K562 (cell line): ENCODE measurements around the gene CNTN6. TPM values are rescaled to one million over a fixed set of nuclear protein-coding genes. Genes with fewer than 3 reads are reported as not detected.

Source experiments
- ATAC-seq: fragments of 200-7000 bp; cut with Tn5 transposase; 3 replicates; pipeline ENCODE4 v1.9.1; 2020; ENCODE audit warnings: moderate library complexity
- BruUV-seq: library from RNA; stranded (reverse); fragments of 400-500 nt; replicated peaks from 2 replicates; lab custom pipeline; 2021; lab: Mats Ljungman, UMichigan
- CTCF ChIA-PET: fragments of 300-600 bp; formaldehyde crosslinking; extraction: SDS; loops from one replicate; lab custom pipeline; 2021; ENCODE audit warnings: low intra/inter-chr PET ratio; lab: Yijun Ruan, JAX
- POLR2A ChIA-PET: fragments of 300-600, 350-650 bp; sonication (Branson Sonifier 250); formaldehyde crosslinking; extraction: SDS; loops from one replicate; lab custom pipeline; 2021; ENCODE audit warnings: antibody characterized with exemption, inconsistent platforms; lab: Yijun Ruan, JAX
- DNase-seq, 4 experiments: peaks; one replicate each; pipeline versions ENCODE4 v3.0.0 to v3.0.0-alpha.2; 2011 to 2018; ENCODE audit warnings: low spot score in 3 of 4, mixed read lengths in 3 of 4; ENCODE audit errors: extremely low read depth in 1 of 4
- FAIRE-seq: peaks from 2 replicates; lab custom pipeline; 2011; peaks lifted over from hg19 to GRCh38; lab: Jason Lieb, UNC
- H2AFZ ChIP-seq: 2 replicates; pipeline ENCODE4 v1.6.0; 2011; ENCODE audit warnings: low read depth, low read length, control low read depth, inconsistent platforms
- H3K27ac ChIP-seq: fragments of 200-600 bp; 3 replicates; pipeline ENCODE4 v1.8.0; 2011; ENCODE audit warnings: low read depth, mild to moderate bottlenecking, control low read depth, inconsistent platforms, low read length, moderate library complexity, mixed read lengths; ENCODE audit errors: extremely low read depth
- H3K27me3 ChIP-seq, 2 experiments: fragments of 300-600 bp in 1 of 2; 2 replicates in 1 of 2; 3 replicates in 1 of 2; pipeline versions ENCODE4 v1.6.0 to v1.8.0; 2011; ENCODE audit warnings: inconsistent platforms in 2 of 2, low read length in 2 of 2, mild to moderate bottlenecking in 1 of 2, mixed read lengths in 1 of 2, moderate library complexity in 1 of 2; ENCODE audit not compliant: control insufficient read depth in 2 of 2, insufficient read depth in 2 of 2
- H3K36me3 ChIP-seq: fragments of 300-600 bp; 3 replicates; pipeline ENCODE4 v1.8.0; 2011; ENCODE audit warnings: mild to moderate bottlenecking, low read length, inconsistent platforms; ENCODE audit not compliant: control insufficient read depth, insufficient read depth
- H3K4me1 ChIP-seq, 2 experiments: fragments of 200-600 bp in 1 of 2; replicated peaks in 1 of 2; 2 replicates in 1 of 2; 3 replicates in 1 of 2; pipeline versions ENCODE4 v1.5.1 to v1.8.0; 2011; ENCODE audit warnings: inconsistent platforms in 2 of 2, low read length in 2 of 2, mild to moderate bottlenecking in 1 of 2, mixed read lengths in 1 of 2, moderate library complexity in 1 of 2; ENCODE audit not compliant: control insufficient read depth in 2 of 2, insufficient read depth in 2 of 2
- H3K4me2 ChIP-seq: 2 replicates; pipeline ENCODE4 v1.6.1; 2011; ENCODE audit warnings: low read length, control low read depth, inconsistent platforms, mixed read lengths; ENCODE audit not compliant: insufficient read depth
- H3K4me3 ChIP-seq: fragments of 200-600 bp; sonication (generic), shearing (Covaris generic); 2 replicates; pipeline ENCODE4 v1.5.1; 2016; ENCODE audit warnings: control low read depth, inconsistent platforms
- H3K79me2 ChIP-seq: fragments of 200-600 bp; 3 replicates; pipeline ENCODE4 v1.8.0; 2011; ENCODE audit warnings: low read length, inconsistent platforms; ENCODE audit not compliant: control insufficient read depth, insufficient read depth
- H3K9ac ChIP-seq, 2 experiments: 2 replicates each; pipeline versions ENCODE4 v1.6.0 to v1.6.1; 2011; ENCODE audit warnings: low read depth in 2 of 2, low read length in 2 of 2, control low read depth in 1 of 2, inconsistent platforms in 1 of 2, mild to moderate bottlenecking in 1 of 2, mixed read lengths in 1 of 2; ENCODE audit not compliant: insufficient read depth in 1 of 2
- H3K9me1 ChIP-seq: one replicate; pipeline ENCODE4 v1.6.0; 2011; ENCODE audit warnings: inconsistent platforms, mild to moderate bottlenecking, low read length, moderate library complexity; ENCODE audit not compliant: control insufficient read depth, insufficient read depth
- H3K9me3 ChIP-seq: replicated peaks from 2 replicates; pipeline ENCODE4 v1.5.1; 2011; ENCODE audit warnings: low read depth, low read length, inconsistent platforms; ENCODE audit not compliant: control insufficient read depth, insufficient read depth
- H4K20me1 ChIP-seq: replicated peaks from 2 replicates; pipeline ENCODE4 v1.6.1; 2011; ENCODE audit warnings: low read length, inconsistent platforms, mixed read lengths; ENCODE audit not compliant: control insufficient read depth, insufficient read depth
- BCL6 ChIP-seq: fragments of 250-450 bp; sonication (Bioruptor Pico); IDR thresholded peaks from 2 replicates; pipeline ENCODE4 v1.4.0; 2020
- CHD2 ChIP-seq: IDR thresholded peaks from 2 replicates; pipeline ENCODE4 v1.6.1; 2011; ENCODE audit warnings: low read depth, low read length
- HDAC1 ChIP-seq, 2 experiments: fragments of 450-650 bp; IDR thresholded peaks; 2 replicates each; pipeline ENCODE4 v1.6.1; 2016 to 2017; ENCODE audit warnings: inconsistent platforms in 1 of 2, mild to moderate bottlenecking in 1 of 2, moderate library complexity in 1 of 2
- JUNB ChIP-seq: fragments of 450-650 bp; formaldehyde crosslinking; conservative IDR thresholded peaks from 2 replicates; pipeline ENCODE4 v1.4.0; 2020; ENCODE audit warnings: mild to moderate bottlenecking
- MCM3 ChIP-seq: fragments of 450-650 bp; IDR thresholded peaks from 2 replicates; pipeline ENCODE4 v1.6.1; 2016
- MECOM ChIP-seq: fragments of 250-450 bp; sonication (Bioruptor Pico); IDR thresholded peaks from 2 replicates; pipeline ENCODE4 v1.8.0; 2022; ENCODE audit warnings: inconsistent platforms
- MEIS2 ChIP-seq: fragments of 450-650 bp; IDR thresholded peaks from 2 replicates; pipeline ENCODE4 v1.6.1; 2014; ENCODE audit warnings: mild to moderate bottlenecking; ENCODE audit not compliant: partially characterized antibody
- NFRKB ChIP-seq: fragments of 450-650 bp; IDR thresholded peaks from 2 replicates; pipeline ENCODE4 v1.6.1; 2016; ENCODE audit warnings: low read depth
- NR2C2 ChIP-seq, 2 experiments: fragments of 200-800 bp in 1 of 2; sonication (Bioruptor generic) in 1 of 2; sonication (generic) in 1 of 2; formaldehyde crosslinking in 1 of 2; IDR thresholded peaks; 2 replicates each; pipeline versions ENCODE4 v1.6.1 to v1.8.0; 2016 to 2022; ENCODE audit warnings: mild to moderate bottlenecking in 1 of 2, missing compliant biosample characterization in 1 of 2, missing genetic modification characterization in 1 of 2, missing genetic modification reagents in 1 of 2
- PCBP1 ChIP-seq: fragments of 200-400 bp; formaldehyde crosslinking; IDR thresholded peaks from 2 replicates; pipeline ENCODE4 v1.6.1; 2018; ENCODE audit warnings: mild to moderate bottlenecking, low read depth, low read length; ENCODE audit not compliant: poor library complexity, severe bottlenecking
- POLR2AphosphoS5 ChIP-seq: IDR thresholded peaks from 2 replicates; pipeline ENCODE4 v1.6.1; 2011; ENCODE audit warnings: mild to moderate bottlenecking, low read depth, low read length, moderate library complexity; ENCODE audit not compliant: control insufficient read depth, insufficient read depth
- POLR3G ChIP-seq: IDR thresholded peaks from 2 replicates; pipeline ENCODE4 v1.6.1; 2011; ENCODE audit not compliant: insufficient read length, insufficient replicate concordance; ENCODE audit errors: extremely low read depth
- RAD21 ChIP-seq, 2 experiments: fragments of 250-450 bp in 1 of 2; fragments of 450-650 bp in 1 of 2; sonication (Bioruptor Pico) in 1 of 2; formaldehyde crosslinking in 1 of 2; IDR thresholded peaks in 1 of 2; conservative IDR thresholded peaks in 1 of 2; 2 replicates each; pipeline versions ENCODE4 v1.4.0 to v1.8.0; 2020 to 2022; ENCODE audit warnings: mild to moderate bottlenecking in 2 of 2, moderate library complexity in 1 of 2
- SIN3B ChIP-seq: fragments of 450-650 bp; IDR thresholded peaks from 2 replicates; pipeline ENCODE4 v1.6.1; 2017; ENCODE audit warnings: low read depth, mild to moderate bottlenecking, moderate library complexity
- ZNF143 ChIP-seq: sonication (generic); formaldehyde crosslinking; IDR thresholded peaks from 2 replicates; pipeline ENCODE4 v1.9.0; 2022; ENCODE audit warnings: mild to moderate bottlenecking, missing genetic modification reagents
- ZNF445 ChIP-seq: fragments of 250-450 bp; sonication (Bioruptor Pico); IDR thresholded peaks from 2 replicates; pipeline ENCODE4 v1.4.0; 2020; ENCODE audit warnings: low read depth, mild to moderate bottlenecking, moderate library complexity
- WGBS: fragments of 100-300 bp; shearing (Covaris generic); methylation state at CpG from one replicate; pipeline ENCODE4 v1.1.6; 2016; ENCODE audit warnings: low coverage, mixed read lengths; ENCODE audit not compliant: insufficient coverage; ENCODE audit errors: missing lambda C conversion rate; 5-methylcytosine and 5-hydroxymethylcytosine counted together
- in situ Hi-C: fragments of 300-500 bp; cut with MboI; formaldehyde crosslinking; loops from 4 replicates; pipeline ENCODE4 v1.15.0; 2018; ENCODE audit warnings: inconsistent platforms, mixed read lengths
- intact Hi-C: fragments of 100-400 bp; cut with micrococcal nuclease; formaldehyde crosslinking; loops from 2 replicates; pipeline ENCODE4 v1.14.2; 2022
- polyA plus RNA-seq, 8 experiments: library from polyadenylated mRNA; depleted of rRNA in 4 of 8; stranded (reverse) in 5 of 8; unstranded in 3 of 8; fragments of >200 nt; fragmentation: Nextera tagmentation in 2 of 8; fragmentation: Illumina TruSeq in 1 of 8; extraction: Ambion mirVana in 2 of 8; extraction: Trizol in 1 of 8; gene quantifications; 2 replicates each; pipeline versions ENCODE4 v1.2.1 to v1.2.3, GENCODE V29; 2011 to 2014; ENCODE audit warnings: inconsistent platforms in 1 of 8, missing spikeins in 1 of 8
- total RNA-seq, 7 experiments: library from RNA; depleted of rRNA in 6 of 7; stranded (reverse); fragments of >200 nt in 6 of 7; fragmentation: Illumina TruSeq in 2 of 7; extraction: Trizol in 2 of 7; gene quantifications; 2 replicates each; pipeline versions ENCODE4 v1.2.1 to v1.2.3, GENCODE V29; 2011 to 2021; ENCODE audit warnings: low replicate concordance in 1 of 7
- TF ChIP-seq, protein P1 (sequence below), 2 experiments: fragments of 450-650 bp; conservative IDR thresholded peaks; 2 replicates each; pipeline ENCODE4 v1.6.1; 2017; ENCODE audit warnings: mild to moderate bottlenecking in 2 of 2, moderate library complexity in 2 of 2
- TF ChIP-seq, protein P2 (sequence below): fragments of 250-450 bp; sonication (Bioruptor Pico); IDR thresholded peaks from 2 replicates; pipeline ENCODE4 v1.8.0; 2021; ENCODE audit warnings: mild to moderate bottlenecking, moderate library complexity

Gene CNTN6
- total and polyA plus RNA-seq, 9 of the 15 experiments (the other 6 are each of a cell fraction or from before 2014, with no cell fraction given), result not detected

DNA sequence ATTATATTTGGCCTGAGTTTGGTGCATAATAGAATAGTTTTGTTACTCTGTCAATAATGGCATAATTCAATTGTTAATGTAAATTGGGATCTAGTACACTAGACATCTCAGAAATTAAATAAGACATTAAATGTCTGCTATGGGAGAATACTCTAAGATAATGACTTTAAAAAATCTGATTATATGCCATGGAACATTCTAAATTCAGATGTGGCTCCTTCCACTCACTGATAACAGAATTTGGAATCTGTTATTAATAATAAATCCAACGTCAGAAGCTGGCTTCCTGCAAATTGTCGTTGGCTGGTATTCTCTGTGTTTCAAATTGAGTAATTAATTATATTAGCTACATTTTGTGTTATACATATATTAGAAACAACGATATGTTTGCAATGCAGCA, 258.1 kb downstream of the CNTN6 start:
- Histone ChIP-seq H4K20me1 (no peaks in the 10 kb centered on the region), H3K9ac (no peak overlapping the region), H3K9me1 (no peaks in the 10 kb centered on the region), H3K27ac (no peak overlapping the region), H3K27me3 (no peaks in the 10 kb centered on the region), H3K4me2 (no peak overlapping the region), H3K4me1 (no peaks in the 10 kb centered on the region), H2AFZ (no peak overlapping the region), H3K9me3 (no peaks in the 10 kb centered on the region; the same call in 1 of the 2 replicates), H3K36me3 (no peaks in the 10 kb centered on the region), H3K79me2 (no peaks in the 10 kb centered on the region), H3K4me3 (no peak overlapping the region)
- intact Hi-C loops (no loop called here), in situ Hi-C loops (no loop called here)
- FAIRE-seq (no peak), DNase-seq (no peak), ATAC-seq (no peak)
- no peak for TF ChIP-seq MEIS2
- no peak for TF ChIP-seq ZNF445
- TF ChIP-seq NR2C2 (CRISPR knock-in tag; IDR thresholded peaks at IDR 0.05), result no peak
- no peak for TF ChIP-seq NR2C2 (tag; IDR thresholded peaks at IDR 0.05)
- TF ChIP-seq, protein P1, sequence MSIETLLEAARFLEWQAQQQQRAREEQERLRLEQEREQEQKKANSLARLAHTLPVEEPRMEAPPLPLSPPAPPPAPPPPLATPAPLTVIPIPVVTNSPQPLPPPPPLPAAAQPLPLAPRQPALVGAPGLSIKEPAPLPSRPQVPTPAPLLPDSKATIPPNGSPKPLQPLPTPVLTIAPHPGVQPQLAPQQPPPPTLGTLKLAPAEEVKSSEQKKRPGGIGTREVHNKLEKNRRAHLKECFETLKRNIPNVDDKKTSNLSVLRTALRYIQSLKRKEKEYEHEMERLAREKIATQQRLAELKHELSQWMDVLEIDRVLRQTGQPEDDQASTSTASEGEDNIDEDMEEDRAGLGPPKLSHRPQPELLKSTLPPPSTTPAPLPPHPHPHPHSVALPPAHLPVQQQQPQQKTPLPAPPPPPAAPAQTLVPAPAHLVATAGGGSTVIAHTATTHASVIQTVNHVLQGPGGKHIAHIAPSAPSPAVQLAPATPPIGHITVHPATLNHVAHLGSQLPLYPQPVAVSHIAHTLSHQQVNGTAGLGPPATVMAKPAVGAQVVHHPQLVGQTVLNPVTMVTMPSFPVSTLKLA (conservative IDR thresholded peaks at IDR 0.05), result no peak
- TF ChIP-seq ZNF143 (CRISPR knock-in tag), result no peak
- TF ChIP-seq POLR3G, result no peak
- TF ChIP-seq POLR2AphosphoS5, result no peak
- TF ChIP-seq MCM3, result no peak
- TF ChIP-seq HDAC1 (IDR thresholded peaks at IDR 0.05), result no peak
- TF ChIP-seq CHD2, result no peak
- TF ChIP-seq BCL6 (CRISPR knock-in tag), result no peak
- TF ChIP-seq, protein P2, sequence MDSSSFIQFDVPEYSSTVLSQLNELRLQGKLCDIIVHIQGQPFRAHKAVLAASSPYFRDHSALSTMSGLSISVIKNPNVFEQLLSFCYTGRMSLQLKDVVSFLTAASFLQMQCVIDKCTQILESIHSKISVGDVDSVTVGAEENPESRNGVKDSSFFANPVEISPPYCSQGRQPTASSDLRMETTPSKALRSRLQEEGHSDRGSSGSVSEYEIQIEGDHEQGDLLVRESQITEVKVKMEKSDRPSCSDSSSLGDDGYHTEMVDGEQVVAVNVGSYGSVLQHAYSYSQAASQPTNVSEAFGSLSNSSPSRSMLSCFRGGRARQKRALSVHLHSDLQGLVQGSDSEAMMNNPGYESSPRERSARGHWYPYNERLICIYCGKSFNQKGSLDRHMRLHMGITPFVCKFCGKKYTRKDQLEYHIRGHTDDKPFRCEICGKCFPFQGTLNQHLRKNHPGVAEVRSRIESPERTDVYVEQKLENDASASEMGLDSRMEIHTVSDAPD (CRISPR knock-in tag), result no peak
- TF ChIP-seq JUNB, result no peak
- TF ChIP-seq PCBP1, result no peak
- no peak for TF ChIP-seq NFRKB
- TF ChIP-seq SIN3B, result no peak
- TF ChIP-seq MECOM (CRISPR knock-in tag), result no peak
- no peak for TF ChIP-seq RAD21 (CRISPR knock-in tag; conservative IDR thresholded peaks at IDR 0.05 in 1 of 2, IDR thresholded peaks at IDR 0.05 in 1 of 2)
- ChIA-PET POLR2A (no interaction called here), CTCF (no interaction called here)
- BruUV-seq, result no TSS peak
- 0% methylated on average over 3 of the region's 3 CpGs for WGBS
